Measurements from ENCODE around the gene OR6B1. TPM values are rescaled to one million over a fixed set of nuclear protein-coding genes. Genes with fewer than 3 reads are reported as not detected.

The OR6B1 gene
- total RNA-seq, 4 donors from 2014 or later: not detected

DNA sequence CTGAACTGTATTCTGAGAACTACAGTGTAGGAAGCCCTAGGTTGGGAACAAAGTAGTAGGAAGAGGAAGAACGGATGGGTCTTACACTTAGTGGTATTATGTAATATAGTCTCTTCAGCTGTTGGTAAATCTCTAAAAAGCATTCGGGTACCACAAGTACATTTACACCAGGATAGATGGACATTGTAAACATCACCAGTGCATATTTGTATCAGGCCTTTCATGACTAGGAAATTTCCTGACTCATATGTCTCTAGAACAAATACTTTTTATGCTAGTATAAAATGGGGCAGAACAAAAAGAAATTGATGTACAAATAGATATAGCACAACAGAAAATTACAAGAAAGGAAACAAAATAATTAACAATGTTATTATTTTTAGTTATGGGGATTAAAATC, 21.5 kb upstream of the OR6B1 start:
- Histone ChIP-seq H3K36me3 (no peaks in the 10 kb centered on the region), H3K4me3 (no peak overlapping the region), H3K9me3 (no peaks in the 10 kb centered on the region), H3K4me1 (peaks cover 0 to 6% (median 0%) of the 10 kb centered on the region in 4 donors), H3K27ac (no peak overlapping the region), H3K27me3 (no peaks in the 10 kb centered on the region)
- TF ChIP-seq POLR2A (IDR thresholded peaks at IDR 0.05) (no peak), CTCF (IDR thresholded peaks at IDR 0.05) (no peak)
- DNase-seq: no peak

GRCh38 chr7:143979359-143979758, 20.8 kb upstream of the OR6B1 start:
- TF ChIP-seq POLR2A (IDR thresholded peaks at IDR 0.05): no peak
- no peak for TF ChIP-seq CTCF (IDR thresholded peaks at IDR 0.05)

DNA sequence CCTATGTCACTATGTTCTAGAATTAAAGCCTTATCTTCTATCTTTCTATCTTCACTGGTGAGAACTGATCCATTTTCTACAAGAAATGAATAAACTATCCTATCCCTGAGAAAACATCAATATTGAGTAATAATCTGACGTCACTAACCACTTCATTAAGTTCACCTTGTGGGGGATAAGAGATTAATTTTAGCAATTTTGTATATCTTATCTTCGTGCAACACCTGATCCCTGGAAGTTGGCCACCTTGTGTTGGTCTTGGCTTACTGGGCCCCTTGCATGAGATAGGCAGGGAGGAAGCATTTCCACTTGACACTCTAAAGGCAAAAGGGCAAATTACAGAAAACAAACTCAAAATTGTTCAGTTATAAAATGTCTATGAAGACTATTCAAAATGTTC, 20.1 kb upstream of the OR6B1 start:
- DNase-seq: no peak
- Histone ChIP-seq H3K27ac (no peak overlapping the region), H3K27me3 (no peaks in the 10 kb centered on the region), H3K36me3 (no peaks in the 10 kb centered on the region), H3K4me1 (no peaks in the 10 kb centered on the region), H3K9me3 (no peaks in the 10 kb centered on the region), H3K4me3 (no peak overlapping the region)
- TF ChIP-seq POLR2A (IDR thresholded peaks at IDR 0.05) (no peak), CTCF (IDR thresholded peaks at IDR 0.05) (no peak)

More at GRCh38 chr7:143979359-143979758, 20.8 kb upstream of the OR6B1 start:
- Histone ChIP-seq H3K36me3 (no peaks in the 10 kb centered on the region), H3K4me1 (peaks cover 0 to under 1% (median 0%) of the 10 kb centered on the region in 4 donors), H3K4me3 (no peak overlapping the region), H3K9me3 (no peaks in the 10 kb centered on the region), H3K27me3 (no peaks in the 10 kb centered on the region), H3K27ac (no peak overlapping the region)
- no peak for DNase-seq

GRCh38 chr7:143980746-143981510, 19.2 kb upstream of the OR6B1 start:
- Histone ChIP-seq H3K36me3 (no peaks in the 10 kb centered on the region), H3K27me3 (no peaks in the 10 kb centered on the region), H3K9me3 (no peaks in the 10 kb centered on the region), H3K27ac (no peak overlapping the region), H3K4me1 (no peaks in the 10 kb centered on the region), H3K4me3 (no peak overlapping the region)
- no peak for DNase-seq
- no peak for TF ChIP-seq POLR2A (IDR thresholded peaks at IDR 0.05)
- no peak for TF ChIP-seq CTCF (IDR thresholded peaks at IDR 0.05)

GRCh38 chr7:143983960-143984359, 16.2 kb upstream of the OR6B1 start:
- Histone ChIP-seq H3K27me3 (no peaks in the 10 kb centered on the region), H3K9me3 (no peaks in the 10 kb centered on the region), H3K27ac (no peak overlapping the region), H3K4me3 (no peak overlapping the region), H3K4me1 (no peaks in the 10 kb centered on the region), H3K36me3 (no peaks in the 10 kb centered on the region)
- no peak for DNase-seq
- no peak for TF ChIP-seq POLR2A (IDR thresholded peaks at IDR 0.05)
- no peak for TF ChIP-seq CTCF (IDR thresholded peaks at IDR 0.05)

Measured in Peyer's patch (tissue), 4 donors.